Measurements from ENCODE around the gene RPGRIP1. TPM values are rescaled to one million over a fixed set of nuclear protein-coding genes. Genes with fewer than 3 reads are reported as not detected.

The RPGRIP1 gene
- not detected in 2 replicates for total RNA-seq (ENCODE audit: low replicate concordance)

GRCh38 chr14:21279783-21280182 is at the start of gene RPGRIP1:
TSS of gene RPGRIP1 (plus strand) at chr14:21280083. CDS start at chr14:21287977, 7,894 bp downstream.
- H3K4me3 ChIP-seq (ENCODE audit: low read depth, low read length), result no peak within 1 kb of the TSS
- DNase-seq (ENCODE audit: low read depth), result no peak
- TF ChIP-seq CTCF (IDR thresholded peaks at IDR 0.05; ENCODE audit: insufficient read depth, low read length), result no peak

- no peak for DNase-seq (ENCODE audit: low read depth)
- no peak for TF ChIP-seq CTCF (IDR thresholded peaks at IDR 0.05; ENCODE audit: insufficient read depth, low read length)
- H3K4me3 ChIP-seq (ENCODE audit: low read depth, low read length), result no peak overlapping the region
Measured at GRCh38 chr14:21231020-21231652, 48.7 kb upstream of the RPGRIP1 start.

GRCh38 chr14:21233457-21234076 is 46.3 kb upstream of the RPGRIP1 start:
- no peak overlapping the region for H3K4me3 ChIP-seq (ENCODE audit: low read depth, low read length)
- no peak for DNase-seq (ENCODE audit: low read depth)
- TF ChIP-seq CTCF (IDR thresholded peaks at IDR 0.05; ENCODE audit: insufficient read depth, low read length), result peak; percentile 42

GRCh38 chr14:21234112-21234511 is 45.8 kb upstream of the RPGRIP1 start:
- H3K4me3 ChIP-seq (ENCODE audit: low read depth, low read length), result no peak overlapping the region
- no peak for DNase-seq (ENCODE audit: low read depth)
- TF ChIP-seq CTCF (IDR thresholded peaks at IDR 0.05; ENCODE audit: insufficient read depth, low read length), result no peak

GRCh38 chr14:21236948-21237797 is 42.7 kb upstream of the RPGRIP1 start:
- no peak for DNase-seq (ENCODE audit: low read depth)
- no peak for TF ChIP-seq CTCF (IDR thresholded peaks at IDR 0.05; ENCODE audit: insufficient read depth, low read length)
- no peak overlapping the region for H3K4me3 ChIP-seq (ENCODE audit: low read depth, low read length)

GRCh38 chr14:21238823-21239518 is 40.9 kb upstream of the RPGRIP1 start:
- no peak for TF ChIP-seq CTCF (IDR thresholded peaks at IDR 0.05; ENCODE audit: insufficient read depth, low read length)
- DNase-seq (ENCODE audit: low read depth), result no peak
- no peak overlapping the region for H3K4me3 ChIP-seq (ENCODE audit: low read depth, low read length)

Data from fibroblast of the aortic adventitia (primary cell).